ENCODE results near the gene LPCAT1.

DNA sequence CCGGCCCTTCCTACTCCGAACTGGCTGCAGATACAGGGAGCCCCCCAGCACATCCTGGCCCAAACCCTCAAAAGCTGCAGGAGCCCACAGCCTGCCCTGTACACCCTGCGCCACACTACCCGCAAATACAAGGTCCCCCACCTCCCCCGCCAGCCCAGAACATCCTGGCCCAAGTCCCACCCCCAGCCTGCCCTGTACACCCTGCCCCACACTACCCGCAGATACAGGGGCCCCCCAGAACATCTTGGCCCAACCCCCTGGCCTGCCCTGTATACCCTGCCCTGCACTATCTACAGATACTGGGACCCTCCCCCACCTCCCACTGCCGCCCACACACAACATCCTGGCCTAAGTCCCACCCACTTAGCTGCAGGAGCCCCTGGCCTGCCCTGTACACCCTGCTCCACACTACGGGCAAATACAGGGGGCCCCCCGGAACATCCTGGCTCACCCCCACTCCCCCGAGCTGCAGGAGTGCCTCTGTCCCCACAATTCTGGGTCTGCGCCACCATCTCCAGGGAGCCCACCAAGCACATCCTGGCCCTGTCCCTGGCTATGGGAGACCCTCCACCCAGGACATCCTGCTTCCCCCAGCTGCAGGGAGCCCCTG is 8.3 kb downstream of the LPCAT1 start:
- TF ChIP-seq, protein P1, sequence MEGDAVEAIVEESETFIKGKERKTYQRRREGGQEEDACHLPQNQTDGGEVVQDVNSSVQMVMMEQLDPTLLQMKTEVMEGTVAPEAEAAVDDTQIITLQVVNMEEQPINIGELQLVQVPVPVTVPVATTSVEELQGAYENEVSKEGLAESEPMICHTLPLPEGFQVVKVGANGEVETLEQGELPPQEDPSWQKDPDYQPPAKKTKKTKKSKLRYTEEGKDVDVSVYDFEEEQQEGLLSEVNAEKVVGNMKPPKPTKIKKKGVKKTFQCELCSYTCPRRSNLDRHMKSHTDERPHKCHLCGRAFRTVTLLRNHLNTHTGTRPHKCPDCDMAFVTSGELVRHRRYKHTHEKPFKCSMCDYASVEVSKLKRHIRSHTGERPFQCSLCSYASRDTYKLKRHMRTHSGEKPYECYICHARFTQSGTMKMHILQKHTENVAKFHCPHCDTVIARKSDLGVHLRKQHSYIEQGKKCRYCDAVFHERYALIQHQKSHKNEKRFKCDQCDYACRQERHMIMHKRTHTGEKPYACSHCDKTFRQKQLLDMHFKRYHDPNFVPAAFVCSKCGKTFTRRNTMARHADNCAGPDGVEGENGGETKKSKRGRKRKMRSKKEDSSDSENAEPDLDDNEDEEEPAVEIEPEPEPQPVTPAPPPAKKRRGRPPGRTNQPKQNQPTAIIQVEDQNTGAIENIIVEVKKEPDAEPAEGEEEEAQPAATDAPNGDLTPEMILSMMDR (IDR thresholded peaks at IDR 0.05 in 2 of 3, conservative IDR thresholded peaks at IDR 0.05 in 1 of 3; ENCODE audit: borderline replicate concordance in 1 of 3, insufficient read depth in 1 of 3, low read depth in 2 of 3, low read length in 2 of 3), result no peak
- TF ChIP-seq ZFX (IDR thresholded peaks at IDR 0.05) (no peak), POLR2A (IDR thresholded peaks at IDR 0.05; ENCODE audit: borderline replicate concordance, extremely low read depth, insufficient read depth, insufficient read length) (no peak), EZH2 (IDR thresholded peaks at IDR 0.05) (no peak), RAD21 (IDR thresholded peaks at IDR 0.05; ENCODE audit: low read depth) (no peak), POLR2AphosphoS5 (IDR thresholded peaks at IDR 0.05; ENCODE audit: low read depth, low read length) (no peak)
- TF ChIP-seq, protein P2, sequence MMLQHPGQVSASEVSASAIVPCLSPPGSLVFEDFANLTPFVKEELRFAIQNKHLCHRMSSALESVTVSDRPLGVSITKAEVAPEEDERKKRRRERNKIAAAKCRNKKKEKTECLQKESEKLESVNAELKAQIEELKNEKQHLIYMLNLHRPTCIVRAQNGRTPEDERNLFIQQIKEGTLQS (IDR thresholded peaks at IDR 0.05), result no peak

Data from HCT116 (cell line).